ENCODE data around the gene AEBP2. TPM values are rescaled to one million over a fixed set of nuclear protein-coding genes. Genes with fewer than 3 reads are reported as not detected.

The AEBP2 gene
- total and polyA plus RNA-seq, 8 donors, result 9.0 to 18.6 (median 13.2) TPM

DNA sequence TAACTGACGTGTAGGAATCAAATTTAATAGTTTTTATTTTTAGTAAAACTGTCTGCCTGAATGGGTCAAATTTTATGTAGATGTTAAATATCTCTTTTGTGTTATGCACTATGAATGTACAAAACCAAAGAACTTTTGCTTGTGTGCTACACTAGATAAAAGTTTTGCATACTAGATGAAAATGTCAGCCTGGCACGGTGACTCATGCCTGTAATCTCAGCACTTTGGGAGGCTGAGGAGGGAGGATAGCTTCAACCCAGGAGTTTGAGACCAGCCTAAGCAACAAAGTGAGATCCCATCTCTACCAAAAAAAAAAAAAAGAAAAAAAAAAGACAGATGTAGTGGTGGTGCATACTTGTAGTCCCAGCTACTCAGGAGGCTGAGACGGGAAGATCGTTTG, 11.1 kb downstream of the AEBP2 start:
- WGBS, 2 donors, result 83 to 86% methylated on average over 4 of the region's 4 CpGs
- Histone ChIP-seq H3K36me3 (no peaks in the 10 kb centered on the region), H3K4me3 (no peak overlapping the region), H3K4me1 (no peaks in the 10 kb centered on the region), H3K27ac (no peak overlapping the region), H3K27me3 (no peaks in the 10 kb centered on the region), H3K9me3 (no peaks in the 10 kb centered on the region)
- TF ChIP-seq, protein P1, sequence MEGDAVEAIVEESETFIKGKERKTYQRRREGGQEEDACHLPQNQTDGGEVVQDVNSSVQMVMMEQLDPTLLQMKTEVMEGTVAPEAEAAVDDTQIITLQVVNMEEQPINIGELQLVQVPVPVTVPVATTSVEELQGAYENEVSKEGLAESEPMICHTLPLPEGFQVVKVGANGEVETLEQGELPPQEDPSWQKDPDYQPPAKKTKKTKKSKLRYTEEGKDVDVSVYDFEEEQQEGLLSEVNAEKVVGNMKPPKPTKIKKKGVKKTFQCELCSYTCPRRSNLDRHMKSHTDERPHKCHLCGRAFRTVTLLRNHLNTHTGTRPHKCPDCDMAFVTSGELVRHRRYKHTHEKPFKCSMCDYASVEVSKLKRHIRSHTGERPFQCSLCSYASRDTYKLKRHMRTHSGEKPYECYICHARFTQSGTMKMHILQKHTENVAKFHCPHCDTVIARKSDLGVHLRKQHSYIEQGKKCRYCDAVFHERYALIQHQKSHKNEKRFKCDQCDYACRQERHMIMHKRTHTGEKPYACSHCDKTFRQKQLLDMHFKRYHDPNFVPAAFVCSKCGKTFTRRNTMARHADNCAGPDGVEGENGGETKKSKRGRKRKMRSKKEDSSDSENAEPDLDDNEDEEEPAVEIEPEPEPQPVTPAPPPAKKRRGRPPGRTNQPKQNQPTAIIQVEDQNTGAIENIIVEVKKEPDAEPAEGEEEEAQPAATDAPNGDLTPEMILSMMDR (IDR thresholded peaks at IDR 0.05), result no peak
- DNase-seq (no peak), FAIRE-seq (no peak), ATAC-seq (no peak)
- intact Hi-C loops (cut with DNase I), result no loop called here

DNA sequence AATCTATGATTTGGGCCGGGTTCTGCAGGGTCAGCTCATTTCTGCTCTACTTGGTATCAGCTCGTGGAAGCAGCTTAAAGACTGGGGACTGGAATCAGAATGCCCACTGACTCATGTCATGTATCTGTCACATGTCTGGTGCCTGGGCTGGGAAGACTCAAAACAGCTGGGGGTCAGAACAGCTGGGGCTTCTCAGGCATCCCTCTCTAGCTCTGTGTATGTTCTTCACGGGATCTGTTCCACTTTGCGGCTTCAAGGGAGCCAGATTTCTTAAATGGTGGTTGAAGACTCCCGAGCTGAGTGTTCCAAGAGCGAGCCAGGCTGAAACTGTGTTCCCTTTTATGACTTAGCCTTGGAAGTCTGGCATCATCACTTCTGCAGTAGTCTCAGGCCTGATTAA, 11.9 kb downstream of the AEBP2 start:
- H3K27ac ChIP-seq, result no peak overlapping the region
- ATAC-seq, result peak in 1 of 4 donors; percentile 18
- no peak for DNase-seq

DNA sequence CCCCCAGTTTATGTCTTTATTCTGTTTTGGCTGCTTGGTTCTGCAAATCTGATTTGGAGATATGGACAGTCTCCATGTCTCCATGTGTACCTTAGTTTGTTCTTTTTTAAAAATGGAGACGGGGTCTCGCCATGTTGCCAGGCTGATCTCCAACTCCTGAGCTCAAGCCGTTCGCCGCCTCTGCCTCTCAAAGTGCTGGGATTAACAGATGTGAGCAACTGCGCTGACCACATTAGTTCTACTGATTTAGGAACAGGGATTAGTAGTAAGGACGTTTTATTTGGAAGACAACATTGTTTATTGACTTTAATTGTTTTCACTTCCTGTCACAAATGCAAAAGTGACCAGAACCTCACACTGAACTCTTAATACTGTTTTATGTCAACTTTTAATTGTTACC, 14.7 kb downstream of the AEBP2 start:
- WGBS, 2 donors, result 88% methylated on average over 7 of the region's 7 CpGs
- no peaks in the 10 kb centered on the region for H3K27me3 ChIP-seq
- H3K4me3 ChIP-seq, result no peak overlapping the region
- TF ChIP-seq, protein P1 (IDR thresholded peaks at IDR 0.05), result no peak
- intact Hi-C loops (cut with DNase I), result no loop called here
- no peaks in the 10 kb centered on the region for H3K4me1 ChIP-seq
- H3K36me3 ChIP-seq, result no peaks in the 10 kb centered on the region
- no peaks in the 10 kb centered on the region for H3K9me3 ChIP-seq
- FAIRE-seq (no peak), DNase-seq (no peak), ATAC-seq (no peak)
- no peak overlapping the region for H3K27ac ChIP-seq

More for the DNA sequence above, 11.9 kb downstream of the AEBP2 start:
- Histone ChIP-seq H3K36me3 (no peaks in the 10 kb centered on the region), H3K4me1 (no peaks in the 10 kb centered on the region), H3K27me3 (no peaks in the 10 kb centered on the region), H3K4me3 (no peak overlapping the region), H3K9me3 (no peaks in the 10 kb centered on the region)
- 70 to 78% methylated on average over 6 of the region's 6 CpGs for WGBS, 2 donors
- intact Hi-C loops (cut with DNase I), result no loop called here
- TF ChIP-seq, protein P1 (IDR thresholded peaks at IDR 0.05), result no peak
- FAIRE-seq, result no peak

DNA sequence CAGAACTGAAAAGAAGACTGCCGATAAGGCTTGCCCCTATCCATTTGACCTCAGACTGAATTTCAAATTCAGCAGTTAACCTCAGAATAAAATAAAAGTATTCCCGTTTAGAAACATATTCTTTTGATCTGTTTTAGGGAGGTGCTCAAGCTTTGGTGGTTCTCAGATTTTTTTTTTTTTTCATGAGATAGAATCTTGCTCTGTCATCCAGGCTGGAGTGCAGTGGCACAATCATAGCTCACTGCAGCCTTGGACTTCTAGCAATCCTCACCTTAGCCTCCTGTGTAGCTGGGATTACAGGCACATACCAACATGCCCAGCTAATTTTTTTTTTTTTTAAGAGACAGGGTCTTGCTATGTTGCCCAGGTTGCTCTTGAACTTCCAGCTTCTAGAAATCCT, 15.5 kb downstream of the AEBP2 start:
- Histone ChIP-seq H3K27me3 (no peaks in the 10 kb centered on the region), H3K9me3 (no peaks in the 10 kb centered on the region), H3K27ac (no peak overlapping the region), H3K4me1 (no peaks in the 10 kb centered on the region), H3K36me3 (no peaks in the 10 kb centered on the region), H3K4me3 (no peak overlapping the region)
- no peak for ATAC-seq
- intact Hi-C loops (cut with DNase I), result no loop called here
- 79 to 88% methylated on average over 2 of the region's 2 CpGs for WGBS, 2 donors
- TF ChIP-seq, protein P1 (IDR thresholded peaks at IDR 0.05), result no peak
- DNase-seq, result no peak
- FAIRE-seq, result no peak

DNA sequence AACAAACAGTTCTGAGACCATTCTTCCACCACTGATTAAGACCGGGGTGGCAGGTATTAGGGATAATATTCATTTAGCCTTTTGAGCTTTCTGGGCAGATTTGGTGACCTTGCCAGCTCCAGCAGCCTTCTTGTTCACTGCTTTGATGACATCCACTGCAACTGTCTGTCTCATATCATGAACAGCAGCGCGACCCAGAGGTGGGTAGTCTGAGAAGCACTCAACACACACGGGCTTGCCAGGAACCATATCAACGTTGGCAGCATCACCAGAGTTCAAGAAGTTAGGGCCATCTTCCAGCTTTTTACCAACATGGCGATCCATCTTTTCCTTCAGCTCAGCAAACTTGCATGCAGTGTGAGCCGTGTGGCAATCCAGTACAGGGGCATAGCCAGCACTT, 16.9 kb downstream of the AEBP2 start:
- ATAC-seq (no peak), FAIRE-seq (no peak), DNase-seq (no peak)
- H3K36me3 ChIP-seq, result no peaks in the 10 kb centered on the region
- intact Hi-C loops (cut with DNase I), result no loop called here
- 85 to 88% methylated on average over 7 of the region's 7 CpGs for WGBS, 2 donors
- no peaks in the 10 kb centered on the region for H3K4me1 ChIP-seq
- H3K27me3 ChIP-seq, result no peaks in the 10 kb centered on the region
- TF ChIP-seq, protein P1 (IDR thresholded peaks at IDR 0.05), result no peak
- no peaks in the 10 kb centered on the region for H3K9me3 ChIP-seq
- H3K27ac ChIP-seq, result no peak overlapping the region
- no peak overlapping the region for H3K4me3 ChIP-seq

Measured in pancreas (tissue), 10 donors.